ENCODE data around the gene ZCCHC14. TPM values are rescaled to one million over a fixed set of nuclear protein-coding genes. Genes with fewer than 3 reads are reported as not detected.

Gene ZCCHC14
- total and polyA plus RNA-seq, 2 of the 13 experiments (the other 11 are each of a cell fraction or from before 2014, with no cell fraction given), result 12.4 to 12.5 TPM

DNA sequence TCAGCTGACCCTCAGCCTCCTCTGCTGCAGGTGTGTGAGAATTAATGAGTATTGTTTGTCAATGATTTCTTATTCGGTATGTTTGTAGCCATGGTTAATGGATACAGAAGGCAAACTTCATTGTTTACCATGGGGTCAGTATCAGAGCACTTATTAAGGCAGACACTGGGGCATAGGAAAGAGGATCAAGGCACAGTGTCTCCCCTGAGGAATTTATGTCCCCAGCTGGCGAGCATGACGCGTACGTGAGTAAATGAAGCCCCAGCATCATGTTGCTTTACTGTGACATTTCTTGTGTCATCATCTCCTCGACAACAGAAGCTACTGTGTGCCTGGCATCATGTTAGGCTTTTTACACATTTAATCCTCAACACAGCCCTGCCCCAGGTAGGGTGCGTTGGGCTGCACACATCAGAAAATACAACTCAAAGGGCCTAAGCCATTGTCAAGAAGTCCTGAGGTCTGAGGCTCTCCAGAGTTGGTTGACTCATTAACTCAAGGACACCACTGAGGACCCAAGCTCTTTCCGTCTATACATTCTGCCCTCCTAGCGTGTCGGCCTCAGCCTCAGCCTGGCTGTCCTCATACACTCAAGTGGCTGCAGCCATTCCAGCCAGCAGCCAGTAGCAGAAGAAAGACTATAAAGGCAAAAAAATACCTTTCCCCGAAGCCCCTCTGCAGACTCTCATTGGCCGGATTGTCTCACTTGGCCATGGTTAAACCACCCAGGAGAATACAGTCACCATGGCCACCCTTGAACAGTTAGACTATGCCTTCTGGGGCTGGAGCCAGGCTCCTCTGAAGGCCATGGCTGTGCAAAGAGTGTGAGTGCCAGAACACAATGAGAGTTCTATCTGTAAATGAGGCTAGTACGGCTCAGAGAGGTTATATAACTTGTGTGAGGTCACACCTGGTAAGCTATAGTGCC, 13.9 kb upstream of the ZCCHC14 start (continued):
- peak; percentile 28; the same call in 1 of the 2 replicates for TF ChIP-seq ZNF609 (CRISPR knock-in tag; IDR thresholded peaks at IDR 0.05; ENCODE audit: borderline replicate concordance)
- peak; percentile 85 for TF ChIP-seq TFAP4 (IDR thresholded peaks at IDR 0.05; ENCODE audit: borderline replicate concordance, low read depth)
- TF ChIP-seq REPIN1 (CRISPR knock-in tag; IDR thresholded peaks at IDR 0.05; ENCODE audit: borderline replicate concordance, low read depth), result no peak
- 0 out of 2 replicates have a peak, but pooled peaks have one; percentile 3 for TF ChIP-seq ZNF263 (CRISPR knock-in tag; IDR thresholded peaks at IDR 0.05)
- peak; percentile 26; the same call in 1 of the 2 replicates for TF ChIP-seq RAD21 (CRISPR knock-in tag; IDR thresholded peaks at IDR 0.05)
- TF ChIP-seq ZMYM2 (CRISPR knock-in tag; IDR thresholded peaks at IDR 0.05), result peak; percentile 47
- TF ChIP-seq SAFB2 (CRISPR knock-in tag; IDR thresholded peaks at IDR 0.05; ENCODE audit: borderline replicate concordance, low read depth), result no peak
- no peak for TF ChIP-seq E2F2 (CRISPR knock-in tag; IDR thresholded peaks at IDR 0.05; ENCODE audit: borderline replicate concordance)
- TF ChIP-seq ZBTB43 (CRISPR knock-in tag; conservative IDR thresholded peaks at IDR 0.05), result peak; percentile 99
- TF ChIP-seq AGO1 (IDR thresholded peaks at IDR 0.05; ENCODE audit: low read depth, low read length, poor library complexity, severe bottlenecking), result no peak
- peak; percentile 74; the same call in 1 of the 2 replicates for TF ChIP-seq WIZ (CRISPR knock-in tag; IDR thresholded peaks at IDR 0.05)
- TF ChIP-seq ZNF563 (CRISPR knock-in tag; IDR thresholded peaks at IDR 0.05), result no peak
- TF ChIP-seq ZFP37 (CRISPR knock-in tag; IDR thresholded peaks at IDR 0.05; ENCODE audit: borderline replicate concordance), result no peak
- peak; percentile 35; the same call in 1 of the 2 replicates for TF ChIP-seq NCOR1 (IDR thresholded peaks at IDR 0.05; ENCODE audit: borderline replicate concordance, low read length)
- 0 out of 2 replicates have a peak, but pooled peaks have one; percentile 78 for TF ChIP-seq BCL3 (CRISPR knock-in tag; IDR thresholded peaks at IDR 0.05)
- no peak for TF ChIP-seq ZNF256 (CRISPR knock-in tag; conservative IDR thresholded peaks at IDR 0.05)
- no peak for TF ChIP-seq JUN (CRISPR knock-in tag; IDR thresholded peaks at IDR 0.05)
- TF ChIP-seq IRX3 (CRISPR knock-in tag; IDR thresholded peaks at IDR 0.05; ENCODE audit: borderline replicate concordance, low read depth), result 0 out of 2 replicates have a peak, but pooled peaks have one; percentile 47

All from HepG2 (cell line).